KBM-7 (cell line): ENCODE measurements around the gene CYP4F2.
"Not testable (repeated sequence)": the region's sequence is repeated elsewhere in the genome, so short reads cannot be mapped to it uniquely, and the experiment has no call there.

Source experiments
- DNase-seq: peaks from one replicate; pipeline ENCODE4 v3.0.0-alpha.2; 2015
- in situ Hi-C: fragments of 300-500 bp; cut with MboI; formaldehyde crosslinking; loops from 2 replicates; pipeline ENCODE4 v1.14.3; 2020; ENCODE audit warnings: low sequenced_read_pairs, low pct_unique_long_range_greater_than_20kb, mixed read lengths

The CYP4F2 gene

DNA sequence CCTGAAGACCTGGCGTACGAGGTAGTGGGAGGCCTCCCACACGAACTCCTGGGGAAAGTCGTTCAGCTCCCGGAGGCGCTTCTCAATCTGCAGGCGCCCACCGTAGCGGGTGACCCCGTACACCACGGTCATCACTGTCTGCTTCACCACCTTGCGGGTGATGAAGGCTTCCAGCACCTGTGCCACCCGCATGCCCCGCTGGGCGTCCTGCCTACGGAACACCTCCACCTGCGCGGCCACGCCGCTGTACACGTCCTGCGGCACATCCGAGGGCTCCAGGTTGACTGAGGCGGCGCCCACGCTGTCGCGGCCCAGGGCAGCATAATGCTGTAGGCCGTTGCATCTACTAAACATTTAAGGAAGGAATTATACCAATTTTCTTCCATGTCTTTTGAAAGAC, 5.0 kb upstream of the CYP4F2 start:
- DNase-seq, in situ Hi-C loops: not testable (repeated sequence)

DNA sequence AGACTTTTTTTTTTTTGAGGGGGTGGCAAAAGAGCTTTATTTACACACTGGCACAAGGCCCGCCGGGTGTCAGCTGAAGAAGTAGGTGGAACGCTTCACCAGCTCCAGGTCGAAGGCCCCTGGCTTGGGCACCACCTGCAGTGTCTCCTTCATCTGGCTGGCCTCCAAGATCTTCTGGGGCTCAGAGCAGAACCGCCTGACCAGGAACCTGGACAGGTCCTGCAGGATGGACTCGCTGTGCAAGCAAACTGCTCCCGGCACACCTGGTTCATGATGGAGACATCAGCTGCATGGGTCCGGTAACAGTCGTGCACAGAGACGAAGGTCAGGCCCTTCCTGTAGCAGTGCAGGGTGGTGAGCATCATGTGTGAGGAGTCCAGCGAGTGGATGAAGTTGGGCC, 4.4 kb upstream of the CYP4F2 start:
- in situ Hi-C loops = no loop called here
- no peak for DNase-seq

DNA sequence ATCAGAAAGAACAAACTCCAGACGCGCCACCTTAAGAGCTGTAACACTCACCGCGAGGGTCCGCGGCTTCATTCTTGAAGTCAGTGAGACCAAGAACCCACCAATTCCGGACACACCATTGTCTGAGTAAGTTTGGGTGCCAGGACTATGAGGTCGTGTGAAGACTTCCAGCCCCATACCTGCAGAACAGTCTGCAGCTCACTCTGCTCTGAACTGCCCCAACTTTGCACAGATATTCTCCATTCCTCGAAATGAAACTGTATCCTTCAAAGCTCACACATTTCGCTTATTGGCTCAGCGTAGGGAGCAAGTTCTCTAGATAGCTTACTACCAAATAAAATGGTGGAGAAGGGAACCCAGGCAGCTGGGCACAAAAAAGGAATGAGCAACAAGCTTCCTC, 2.6 kb upstream of the CYP4F2 start:
- no peak for DNase-seq
- in situ Hi-C loops = no loop called here

DNA sequence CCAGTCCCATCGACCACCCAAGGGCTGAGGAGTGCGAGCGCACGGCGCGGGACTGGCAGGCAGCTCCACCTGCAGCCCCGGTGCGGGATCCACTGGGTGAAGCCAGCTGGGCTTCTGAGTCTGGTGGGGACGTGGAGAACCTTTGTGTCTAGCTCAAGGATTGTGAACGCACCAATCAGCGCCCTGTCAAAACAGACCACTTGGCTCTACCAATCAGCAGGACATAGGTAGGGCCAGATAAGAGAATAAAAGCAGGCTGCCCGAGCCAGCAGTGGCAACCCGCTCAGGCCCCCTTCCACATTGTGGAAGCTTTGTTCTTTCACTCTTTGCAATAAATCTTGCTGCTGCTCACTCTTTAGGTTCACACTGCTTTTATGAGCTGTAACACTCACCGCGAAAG, 2.2 kb upstream of the CYP4F2 start:
- DNase-seq, in situ Hi-C loops: not testable (repeated sequence)

DNA sequence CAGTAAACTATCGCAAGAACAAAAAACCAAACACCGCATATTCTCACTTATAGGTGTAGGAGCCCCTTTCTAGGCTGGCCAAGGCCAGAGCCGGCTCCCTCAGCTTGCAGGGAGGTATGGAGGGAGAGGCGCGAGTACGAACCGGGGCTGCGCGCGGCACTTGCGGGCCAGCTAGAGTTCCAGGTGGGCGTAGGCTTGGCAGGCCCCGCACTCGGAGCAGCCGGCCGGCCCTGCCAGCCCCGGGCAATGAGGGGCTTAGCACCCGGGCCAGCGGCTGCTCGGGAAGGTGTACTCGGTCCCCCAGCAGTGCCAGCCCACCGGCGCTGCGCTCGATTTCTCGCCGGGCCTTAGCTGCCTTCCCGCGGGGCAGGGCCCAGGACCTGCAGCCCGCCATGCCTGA, 1.7 kb upstream of the CYP4F2 start:
- in situ Hi-C loops, DNase-seq: not testable (repeated sequence)

DNA sequence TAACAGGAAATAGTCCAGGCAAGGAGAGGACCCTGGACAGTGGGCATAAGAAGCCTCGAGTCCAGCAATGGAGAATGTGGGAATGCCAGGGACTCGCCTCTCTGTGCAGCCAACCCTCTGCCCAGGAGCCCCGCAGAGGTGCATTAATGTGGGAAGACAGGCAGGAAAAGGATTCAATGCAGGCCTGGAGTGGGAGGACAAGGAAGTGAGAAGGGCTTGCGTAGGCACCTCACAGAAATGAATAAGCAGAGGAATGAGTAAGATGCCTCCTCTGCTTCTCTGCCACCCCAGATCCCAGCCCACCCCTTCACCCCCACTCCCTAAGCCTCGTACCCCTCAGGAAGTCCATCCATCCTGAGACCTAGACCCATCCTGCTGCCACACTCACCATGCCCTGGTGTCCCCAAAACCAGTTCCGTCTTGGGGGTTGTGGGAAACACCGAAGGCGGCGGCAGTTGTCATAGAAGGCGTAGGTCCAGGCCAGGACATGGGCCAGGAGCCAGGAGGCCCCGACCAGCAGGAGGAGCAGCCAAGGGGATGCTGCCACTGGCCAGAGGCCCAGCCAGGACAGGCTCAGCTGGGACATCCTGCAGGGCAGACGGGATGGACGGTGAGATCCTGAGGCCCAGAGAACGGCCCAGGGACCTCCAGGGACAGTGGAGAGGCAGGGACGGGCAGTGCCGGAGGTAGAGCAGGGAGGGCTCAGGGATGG, 692 bp downstream of the CYP4F2 start:
- in situ Hi-C loops = no loop called here
- DNase-seq = no peak

DNA sequence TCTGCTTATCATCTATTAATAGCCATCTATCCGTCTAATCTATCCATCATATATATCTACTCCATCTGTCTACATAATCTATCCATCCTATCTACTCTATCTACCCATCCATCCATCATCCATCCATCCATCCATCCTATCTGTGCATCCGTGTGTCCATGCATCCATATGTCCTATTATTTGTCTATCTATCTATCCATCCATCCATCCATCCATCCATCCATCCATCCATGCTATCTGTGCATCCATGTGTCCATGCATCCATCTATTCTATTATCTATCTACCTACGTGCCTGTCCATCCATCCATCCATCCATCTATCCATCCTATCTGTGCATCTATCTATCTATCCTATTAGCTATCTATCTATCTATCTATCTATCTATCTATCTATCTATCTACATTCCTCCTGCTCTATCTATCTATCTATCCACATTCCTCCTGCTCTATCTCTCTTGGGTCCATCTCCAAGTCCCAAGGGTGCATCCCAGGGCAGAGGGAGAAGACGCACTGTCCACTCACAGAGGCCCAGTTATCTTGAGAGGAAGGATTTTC, 1.9 kb downstream of the CYP4F2 start:
- no peak for DNase-seq
- in situ Hi-C loops = no loop called here

DNA sequence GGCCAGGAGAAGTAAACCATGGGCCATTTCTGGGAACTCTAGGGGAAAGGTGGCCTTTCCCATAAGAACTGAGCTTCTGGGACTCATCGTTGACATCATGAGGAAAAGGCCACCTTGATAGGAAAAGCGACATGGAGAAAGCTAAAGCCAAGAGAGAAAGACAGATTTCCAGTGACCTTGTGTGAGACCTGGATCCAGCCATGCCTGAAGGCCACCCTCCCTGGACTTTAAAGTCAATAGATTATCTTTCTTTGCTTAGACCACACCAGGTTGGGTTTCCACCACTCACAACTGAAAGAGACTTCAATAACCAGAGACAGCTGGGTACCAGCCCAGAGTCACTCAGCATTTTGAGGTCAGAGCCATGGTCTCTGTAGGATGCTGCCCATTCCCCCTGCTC, 3.5 kb downstream of the CYP4F2 start:
- DNase-seq = no peak
- in situ Hi-C loops = no loop called here

DNA sequence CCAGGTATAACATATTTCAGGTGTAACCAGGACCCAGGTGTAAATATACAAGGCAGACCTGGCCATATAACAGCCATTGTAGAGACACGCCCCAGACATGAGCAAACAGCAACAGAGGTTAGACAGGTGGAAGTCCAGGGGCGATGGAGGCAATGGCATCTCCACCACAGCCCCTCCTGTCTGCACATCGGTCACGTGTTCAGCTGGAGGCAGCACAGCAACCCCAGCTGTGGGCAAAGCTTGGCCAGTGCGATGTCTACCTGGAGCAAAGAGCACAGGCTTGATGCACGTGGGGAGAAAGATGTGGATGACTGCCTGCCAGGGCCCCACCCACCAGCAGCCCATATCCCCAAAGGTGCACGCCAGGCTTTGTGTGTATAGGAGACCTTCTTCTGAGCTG, 4.4 kb downstream of the CYP4F2 start:
- no peak for DNase-seq
- in situ Hi-C loops = no loop called here

DNA sequence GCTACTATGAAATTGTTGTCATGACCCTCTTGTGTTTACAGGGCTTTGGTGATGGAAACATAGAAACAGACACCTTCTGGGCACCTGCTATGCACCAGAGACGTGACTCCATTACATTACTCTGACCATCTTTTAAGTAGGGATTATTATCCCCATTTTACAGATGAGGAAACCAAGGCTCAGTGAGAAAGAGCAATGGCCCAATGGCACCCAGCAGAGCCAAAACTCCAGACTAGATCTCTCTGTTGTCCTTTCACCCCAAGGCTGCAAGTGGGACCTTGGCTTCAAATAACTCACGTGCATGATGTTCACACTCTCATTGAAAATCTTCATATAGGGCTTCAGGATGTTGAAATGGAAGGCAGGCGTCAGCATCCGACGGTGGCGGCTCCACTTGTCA, 5.9 kb downstream of the CYP4F2 start:
- in situ Hi-C loops = no loop called here
- no peak for DNase-seq

DNA sequence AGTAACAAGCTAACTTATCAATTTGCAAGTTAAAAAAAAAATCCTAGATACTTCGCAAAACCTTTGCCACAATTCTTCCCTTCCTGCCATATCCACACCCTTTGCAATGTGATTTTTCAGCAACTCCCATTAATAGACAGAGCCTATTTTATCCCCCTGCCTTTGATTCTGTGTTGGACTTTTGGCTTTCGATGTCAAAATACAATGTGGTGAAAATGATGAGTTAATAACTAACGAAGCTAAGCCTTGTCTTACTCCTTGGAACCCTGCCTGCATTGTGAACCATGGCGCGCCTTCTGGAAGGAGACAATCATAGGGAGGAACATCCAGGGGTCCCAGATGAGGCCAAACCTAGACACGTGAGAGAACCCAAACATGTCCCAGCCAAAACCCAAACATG, 6.4 kb downstream of the CYP4F2 start:
- in situ Hi-C loops = no loop called here
- DNase-seq = no peak

DNA sequence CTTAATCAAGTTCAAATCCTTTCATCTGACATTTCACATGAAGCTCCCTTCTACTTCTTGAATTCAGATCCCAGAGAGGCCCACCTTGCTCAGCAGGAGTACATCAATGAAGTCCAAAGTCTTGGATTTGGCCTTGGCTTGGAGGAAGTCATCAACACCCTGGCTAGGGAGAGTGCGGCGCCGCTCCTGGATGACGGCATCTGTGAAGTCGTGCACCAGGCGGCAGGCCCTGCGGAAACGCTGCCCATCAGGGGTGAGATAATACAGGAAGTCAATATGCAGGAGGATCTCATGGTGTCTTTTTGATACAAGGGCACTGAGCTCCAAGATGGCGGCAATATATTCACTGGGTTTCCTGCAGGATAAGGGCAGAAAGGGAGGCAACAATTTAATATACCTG, 8.5 kb downstream of the CYP4F2 start:
- DNase-seq, in situ Hi-C loops: not testable (repeated sequence)

DNA sequence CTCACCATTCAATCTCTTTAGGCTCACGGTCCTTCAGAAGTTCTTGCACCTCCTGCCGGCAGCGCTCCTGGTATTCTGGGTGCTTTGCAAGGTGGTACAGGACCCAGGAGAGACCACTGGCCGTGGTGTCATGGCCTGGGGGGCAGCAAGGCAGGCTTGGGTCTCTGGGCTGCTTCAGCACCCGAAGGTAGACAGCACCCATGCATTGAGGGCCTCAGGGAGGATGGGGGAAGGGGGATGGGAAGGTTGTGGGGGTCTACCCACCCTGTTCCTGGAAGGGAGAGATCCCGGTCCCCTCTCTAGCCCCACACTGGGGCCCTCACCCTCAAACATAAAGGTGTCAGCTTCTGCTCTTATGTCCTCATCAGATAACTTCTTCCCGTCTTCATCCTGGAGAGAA, 12.0 kb downstream of the CYP4F2 start:
- no peak for DNase-seq
- in situ Hi-C loops = no loop called here

DNA sequence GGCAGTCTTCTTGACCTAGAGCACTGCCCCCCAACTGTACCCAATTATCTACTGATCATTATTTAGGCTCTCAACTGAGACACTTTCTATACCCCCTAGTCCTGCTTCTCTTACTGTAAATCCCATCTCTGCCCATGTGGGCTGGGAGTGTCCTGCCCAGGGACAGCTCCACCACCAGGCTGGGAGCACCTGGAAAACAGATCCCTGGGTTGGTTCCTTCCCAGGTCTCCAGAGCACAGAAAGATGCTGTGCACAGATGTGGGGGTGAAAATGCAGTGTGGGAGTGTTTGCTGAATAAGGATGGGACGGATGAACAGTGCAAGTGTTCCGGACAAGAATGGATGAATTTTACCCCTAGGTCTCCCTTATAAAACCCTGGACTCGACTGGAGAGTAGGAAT, 12.7 kb downstream of the CYP4F2 start:
- no peak for DNase-seq
- in situ Hi-C loops = no loop called here

DNA sequence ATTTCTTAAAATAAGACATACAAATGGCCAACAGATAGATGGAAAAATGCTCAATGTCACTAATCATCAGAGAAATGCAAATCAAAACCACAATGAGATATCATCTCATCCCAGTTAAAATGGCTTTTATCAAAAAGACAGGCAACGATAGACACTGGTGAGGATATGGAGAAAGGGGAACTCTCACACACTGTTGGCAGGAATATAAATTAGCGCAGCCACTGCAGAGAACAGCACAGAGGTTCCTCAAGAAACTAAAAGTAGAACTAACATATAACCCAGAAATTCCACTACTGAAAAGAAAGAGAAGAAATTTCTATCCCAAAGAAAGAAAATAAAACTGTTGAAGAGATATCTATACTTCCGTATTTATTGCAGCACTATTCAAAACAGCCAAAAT, 14.5 kb downstream of the CYP4F2 start:
- in situ Hi-C loops = not testable (repeated sequence)

DNA sequence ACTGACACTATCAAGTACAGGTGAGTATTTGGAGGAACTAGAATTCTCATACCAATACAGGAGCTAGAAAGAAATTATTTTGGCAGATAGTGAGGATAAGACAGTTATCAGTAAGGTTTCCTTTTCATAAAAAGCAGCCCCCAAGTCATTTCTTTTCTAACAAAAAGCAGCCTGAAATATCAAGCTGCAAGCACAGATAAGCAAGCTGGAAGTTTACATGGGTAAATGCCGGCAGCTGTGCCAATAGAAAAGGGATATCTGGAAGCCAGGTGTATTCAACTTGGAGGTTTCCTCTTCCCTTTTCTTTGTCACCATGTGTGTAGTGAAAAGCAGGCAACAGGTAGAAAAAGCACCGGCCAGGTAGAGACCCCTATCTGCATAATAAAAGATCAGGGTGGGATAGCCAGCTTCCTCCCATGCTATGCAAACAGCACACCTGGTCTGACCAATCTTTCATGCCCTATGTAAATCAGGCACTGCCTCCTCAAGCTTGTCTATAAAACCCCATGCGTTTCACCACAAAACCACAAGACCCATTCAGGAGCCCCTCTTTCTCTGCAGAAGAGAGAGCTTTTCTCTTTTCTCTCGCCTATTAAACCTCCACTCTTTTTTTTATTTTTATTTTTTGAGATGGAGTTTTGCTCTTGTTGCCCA, 22.9 kb downstream of the CYP4F2 start:
- in situ Hi-C loops = no loop called here
- DNase-seq = peak; percentile 57

More for the DNA sequence above, 14.5 kb downstream of the CYP4F2 start:
- DNase-seq = peak; percentile 42

DNA sequence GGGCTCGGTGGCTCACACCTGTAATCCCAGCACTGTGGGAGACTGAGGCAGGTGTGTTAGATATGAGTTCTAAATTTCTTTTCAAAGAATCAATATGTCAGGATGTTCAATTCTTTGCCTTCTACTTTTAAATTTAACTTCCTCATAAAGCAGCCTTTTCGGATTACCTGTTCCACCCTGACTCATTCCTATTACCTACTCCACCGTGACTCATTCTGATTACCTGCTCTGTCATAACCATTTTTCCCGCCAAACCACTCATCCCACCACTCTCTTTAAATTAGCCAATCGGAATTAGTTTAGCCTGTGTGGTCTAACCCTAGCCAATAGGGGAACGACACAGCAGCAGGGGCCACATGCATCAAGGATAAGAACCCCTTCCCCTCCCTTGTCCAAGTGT, 24.1 kb downstream of the CYP4F2 start:
- DNase-seq, in situ Hi-C loops: not testable (repeated sequence)

DNA sequence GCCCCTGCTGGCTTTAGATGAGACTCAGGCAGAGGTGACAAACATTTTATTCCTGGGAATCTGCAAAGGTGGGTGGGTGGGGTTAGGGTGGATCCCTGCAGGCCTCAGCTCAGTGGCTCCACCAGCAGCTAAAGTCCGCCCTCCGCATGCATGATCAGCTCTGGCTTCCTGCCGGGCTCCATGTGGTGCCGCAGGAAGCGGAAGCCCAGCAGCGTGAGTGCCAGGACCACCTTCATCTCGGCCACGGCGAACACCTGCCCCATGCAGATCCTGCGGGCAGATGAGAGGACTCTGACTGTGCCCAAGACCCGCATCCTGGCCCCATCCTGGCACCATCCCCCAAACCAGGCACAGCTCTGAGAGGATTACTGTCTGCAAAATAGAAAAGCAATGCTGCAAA, 26.3 kb downstream of the CYP4F2 start:
- in situ Hi-C loops = no loop called here
- DNase-seq = peak; percentile 86

DNA sequence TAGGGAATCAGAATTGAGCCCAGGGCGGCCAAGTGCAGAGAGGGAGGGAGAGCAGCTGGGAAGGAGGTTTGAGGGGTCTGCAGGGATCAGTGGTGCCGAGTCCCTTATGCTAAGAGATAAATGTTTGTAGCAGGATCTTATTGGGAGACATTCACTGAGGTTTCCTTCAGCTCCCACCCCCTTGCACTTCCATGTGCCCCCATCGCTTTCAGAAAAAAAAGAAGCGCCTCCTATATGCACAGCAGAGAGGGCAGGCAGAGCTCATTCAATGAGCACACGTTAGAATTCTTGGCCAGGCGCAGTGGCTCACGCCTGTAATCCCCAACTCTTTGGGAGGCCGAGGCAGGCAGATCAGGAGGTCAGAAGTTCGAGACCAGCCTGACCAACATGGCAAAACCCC, 28.0 kb downstream of the CYP4F2 start:
- DNase-seq = peak; percentile 46
- in situ Hi-C loops = no loop called here

DNA sequence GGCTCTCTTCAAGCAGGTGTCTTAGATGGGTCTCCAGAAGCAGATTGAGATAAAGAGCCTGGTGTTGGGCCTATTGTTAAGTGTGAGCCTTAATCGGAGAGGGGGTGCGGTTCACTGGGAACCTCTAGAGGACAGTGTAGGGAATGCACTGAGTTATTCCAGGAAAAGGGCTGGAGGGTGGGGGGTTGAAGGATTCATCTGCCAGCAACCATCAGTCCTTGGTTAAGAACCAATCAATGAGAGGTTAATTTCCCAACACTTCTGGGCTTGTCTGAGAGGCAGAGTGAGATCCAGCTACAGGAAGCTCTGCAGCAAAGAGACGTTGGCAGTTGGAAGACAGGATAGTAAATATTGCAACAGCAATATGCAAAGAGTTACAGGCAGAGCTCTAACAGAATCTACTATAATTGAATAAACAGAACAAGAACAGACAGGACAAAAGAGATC, 28.7 kb downstream of the CYP4F2 start:
- peak; percentile 99 for DNase-seq
- in situ Hi-C loops = no loop called here

DNA sequence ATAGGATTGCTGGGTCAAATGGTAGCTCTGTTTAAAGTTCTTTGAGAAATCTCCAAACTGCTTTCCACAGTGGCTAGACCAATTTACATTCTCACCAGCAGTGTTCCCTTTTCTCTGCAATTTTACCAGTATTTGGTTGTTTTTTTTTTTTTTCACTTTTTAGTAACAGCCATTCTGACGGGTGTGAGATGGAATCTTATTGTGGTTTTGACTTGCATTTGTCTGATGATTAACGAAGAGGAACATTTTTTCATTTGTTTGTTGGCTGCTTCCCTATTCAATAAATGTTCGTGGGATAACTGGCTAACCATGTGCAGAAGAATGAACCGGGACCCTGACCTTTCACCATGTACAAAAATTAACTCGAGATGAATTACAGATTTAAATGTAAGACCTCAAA, 31.2 kb downstream of the CYP4F2 start:
- in situ Hi-C loops = no loop called here
- peak; percentile 76 for DNase-seq
